ENCODE results near the gene SLC26A6. TPM values are rescaled to one million over a fixed set of nuclear protein-coding genes. Genes with fewer than 3 reads are reported as not detected.

The SLC26A6 gene
- total and polyA plus RNA-seq, 2 of the 13 experiments (the other 11 are each of a cell fraction or from before 2014, with no cell fraction given) = 40.7 to 184 TPM

- TF ChIP-seq ZNF878 (CRISPR knock-in tag; IDR thresholded peaks at IDR 0.05) = peak; percentile 100
- peak; percentile 63 for TF ChIP-seq TAF15 (IDR thresholded peaks at IDR 0.05; ENCODE audit: low read depth, low read length, poor library complexity, severe bottlenecking)
- TF ChIP-seq SRSF4 (IDR thresholded peaks at IDR 0.05; ENCODE audit: low read depth, low read length, poor library complexity, severe bottlenecking) = no peak
- peak; percentile 79 for TF ChIP-seq KDM6A (CRISPR knock-in tag; IDR thresholded peaks at IDR 0.05; ENCODE audit: low read depth)
- peak; percentile 95 for TF ChIP-seq SSRP1 (CRISPR knock-in tag; IDR thresholded peaks at IDR 0.05)
- TF ChIP-seq SP1 (IDR thresholded peaks at IDR 0.05) = no peak
- TF ChIP-seq SP1 (CRISPR knock-in tag; IDR thresholded peaks at IDR 0.05) = peak; percentile 88
- TF ChIP-seq SMC3 (IDR thresholded peaks at IDR 0.05; ENCODE audit: low read length) = no peak
- no peak for TF ChIP-seq GATA4 (IDR thresholded peaks at IDR 0.05; ENCODE audit: borderline replicate concordance, low read depth)
- TF ChIP-seq PITX1 (CRISPR knock-in tag; IDR thresholded peaks at IDR 0.05) = peak; percentile 99
- peak; percentile 100 for TF ChIP-seq SMAD3 (CRISPR knock-in tag; IDR thresholded peaks at IDR 0.05)
- peak; percentile 100 for TF ChIP-seq ZNF557 (CRISPR knock-in tag; IDR thresholded peaks at IDR 0.05)
- peak; percentile 99 for TF ChIP-seq JDP2 (CRISPR knock-in tag; IDR thresholded peaks at IDR 0.05; ENCODE audit: borderline replicate concordance)
- TF ChIP-seq HIC2 (CRISPR knock-in tag; IDR thresholded peaks at IDR 0.05; ENCODE audit: low read depth) = peak; percentile 95
- peak; percentile 97 for TF ChIP-seq ZNF740 (CRISPR knock-in tag; IDR thresholded peaks at IDR 0.05)
- no peak for TF ChIP-seq SKI (IDR thresholded peaks at IDR 0.05; ENCODE audit: partially characterized antibody)
- peak; percentile 100 for TF ChIP-seq ZNF691 (CRISPR knock-in tag; IDR thresholded peaks at IDR 0.05; ENCODE audit: borderline replicate concordance, low read depth)
- peak; percentile 99 for TF ChIP-seq LRRFIP1 (CRISPR knock-in tag; conservative IDR thresholded peaks at IDR 0.05)
- TF ChIP-seq NAIF1 (CRISPR knock-in tag; IDR thresholded peaks at IDR 0.05; ENCODE audit: borderline replicate concordance) = peak; percentile 98
- TF ChIP-seq KDM1A (CRISPR knock-in tag; IDR thresholded peaks at IDR 0.05) = peak; percentile 96
- TF ChIP-seq ZNF33A (CRISPR knock-in tag; IDR thresholded peaks at IDR 0.05; ENCODE audit: borderline replicate concordance) = peak; percentile 100
- peak; percentile 88; the same call in 1 of the 2 replicates for TF ChIP-seq ZNF382 (CRISPR knock-in tag; IDR thresholded peaks at IDR 0.05; ENCODE audit: borderline replicate concordance)
- peak; percentile 97 for TF ChIP-seq FOSL1 (CRISPR knock-in tag; IDR thresholded peaks at IDR 0.05; ENCODE audit: borderline replicate concordance)
- TF ChIP-seq ZNF264 (CRISPR knock-in tag; IDR thresholded peaks at IDR 0.05) = peak; percentile 100
- TF ChIP-seq ZNF136 (CRISPR knock-in tag; IDR thresholded peaks at IDR 0.05; ENCODE audit: low read depth) = peak; percentile 100
- no peak for TF ChIP-seq NONO (IDR thresholded peaks at IDR 0.05)
- peak; percentile 90 for TF ChIP-seq NONO (CRISPR knock-in tag; conservative IDR thresholded peaks at IDR 0.05)
- TF ChIP-seq U2AF1 (optimal IDR thresholded peaks at IDR 0.05; ENCODE audit: low read depth, low read length) = no peak
These were observed 26.4 kb upstream of the SLC26A6 start (continued) for GRCh38 chr3:48661501-48662144.

Data from HepG2 (cell line).